Erythroblast (primary cell): ENCODE data around the gene PCDHA4.

Experiments used
- GATA1 ChIP-seq: IDR thresholded peaks from 2 replicates; pipeline ENCODE4 v1.6.1; 2011; ENCODE audit warnings: low read depth, mild to moderate bottlenecking, control low read depth, low read length, moderate library complexity
- POLR2A ChIP-seq: IDR thresholded peaks from 2 replicates; pipeline ENCODE4 v1.6.1; 2011; ENCODE audit warnings: mild to moderate bottlenecking, low read length

DNA sequence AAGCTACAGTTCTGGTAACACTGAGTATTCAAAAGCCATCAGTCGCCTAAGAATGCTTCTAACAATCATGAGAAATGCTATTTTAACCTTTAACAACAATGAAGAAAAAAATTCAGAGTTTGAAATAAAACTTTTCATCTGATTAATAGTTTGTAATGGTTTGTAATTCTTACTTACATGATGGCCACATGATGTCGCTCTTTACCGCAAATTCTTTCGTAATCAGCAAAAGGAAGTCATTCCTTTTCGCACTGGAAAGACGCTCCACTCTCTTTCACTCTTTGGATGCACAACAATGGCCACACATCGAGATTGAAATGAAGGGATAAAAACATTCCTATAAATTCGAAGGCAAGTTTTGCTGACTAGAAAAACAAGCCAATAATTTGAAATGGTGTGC lies 27.1 kb downstream of the PCDHA4 start, which contains the start of gene PCDHA7:
- TF ChIP-seq POLR2A (no peak), GATA1 (no peak)
